OCI-M2 (cell line): Measurements from ENCODE around the gene IL4R.
"Not testable (repeated sequence)": the region's sequence is repeated elsewhere in the genome, so short reads cannot be mapped to it uniquely, and the experiment has no call there.

Source experiments
- DNase-seq: peaks from one replicate; lab custom pipeline; 2025; ENCODE audit not compliant: unreplicated experiment; lab: John Stamatoyannopoulos, UW

The IL4R gene

GRCh38 chr16:27401768-27402568, 88.2 kb downstream of the IL4R start, which contains the start of gene IL21R:
Gene IL21R, plus strand, starts transcription at chr16:27402174. Its CDS starts 27,898 bp downstream, at chr16:27430072.
- DNase-seq: no peak

- DNase-seq: no peak
Measured at GRCh38 chr16:27402569-27402963, 88.8 kb downstream of the IL4R start.

GRCh38 chr16:27402964-27403600, 89.3 kb downstream of the IL4R start:
- no peak for DNase-seq

GRCh38 chr16:27403601-27403992, 89.8 kb downstream of the IL4R start:
- DNase-seq: no peak

- no peak for DNase-seq
Measured at GRCh38 chr16:27404163-27404823, 90.5 kb downstream of the IL4R start.

- DNase-seq: no peak
Measured at GRCh38 chr16:27405546-27406451, 92.0 kb downstream of the IL4R start.

- no peak for DNase-seq
Measured at GRCh38 chr16:27406511-27407128, 92.8 kb downstream of the IL4R start.

- no peak for DNase-seq
Measured at GRCh38 chr16:27407133-27407532, 93.4 kb downstream of the IL4R start.

GRCh38 chr16:27408012-27408601, 94.3 kb downstream of the IL4R start:
- DNase-seq: no peak

GRCh38 chr16:27408602-27409031, 94.8 kb downstream of the IL4R start:
- no peak for DNase-seq

GRCh38 chr16:27409958-27410357, 96.2 kb downstream of the IL4R start:
- DNase-seq: not testable (repeated sequence)

- DNase-seq: no peak
Measured at GRCh38 chr16:27410761-27411160, 97.0 kb downstream of the IL4R start.

- no peak for DNase-seq
Measured at GRCh38 chr16:27413956-27414355, 100.2 kb downstream of the IL4R start.
